Measurements from ENCODE around the gene KIF5A. TPM values are rescaled to one million over a fixed set of nuclear protein-coding genes. Genes with fewer than 3 reads are reported as not detected.

KIF5A gene
- total and polyA plus RNA-seq, 4 donors: 34.8 to 224 (median 144) TPM

GRCh38 chr12:57620936-57621496 lies 71.2 kb downstream of the KIF5A start:
- Histone ChIP-seq H3K9me3 (ENCODE audit: control insufficient read depth, insufficient read depth, low read length) (no peaks in the 10 kb centered on the region), H3K36me3 (ENCODE audit: control insufficient read depth, insufficient read depth, low read length) (peaks cover 20% of the 10 kb centered on the region), H3K4me3 (ENCODE audit: low read depth, low read length) (peak overlapping the region; percentile 50), H3K4me1 (ENCODE audit: control insufficient read depth, insufficient read depth, low read length) (peaks cover 23% of the 10 kb centered on the region), H3K27ac (ENCODE audit: low read depth, low read length) (no peak overlapping the region), H3K27me3 (ENCODE audit: control insufficient read depth, insufficient read depth, low read length) (peaks cover 59% of the 10 kb centered on the region)
- WGBS (ENCODE audit: insufficient coverage): 3% methylated on average over 42 of the region's 42 CpGs
- no peak for DNase-seq (ENCODE audit: low read depth in 4 of 6, low spot score in 6 of 6)

GRCh38 chr12:57621497-57622292 lies 71.9 kb downstream of the KIF5A start:
- Histone ChIP-seq H3K4me1 (ENCODE audit: control insufficient read depth, insufficient read depth, low read length) (peaks cover 23% of the 10 kb centered on the region), H3K27me3 (ENCODE audit: control insufficient read depth, insufficient read depth, low read length) (peaks cover 66% of the 10 kb centered on the region), H3K9me3 (ENCODE audit: control insufficient read depth, insufficient read depth, low read length) (no peaks in the 10 kb centered on the region), H3K27ac (ENCODE audit: low read depth, low read length) (no peak overlapping the region), H3K36me3 (ENCODE audit: control insufficient read depth, insufficient read depth, low read length) (peaks cover 20% of the 10 kb centered on the region), H3K4me3 (ENCODE audit: low read depth, low read length) (peak overlapping the region; percentile 50)
- 2% methylated on average over 49 of the region's 49 CpGs for WGBS (ENCODE audit: insufficient coverage)
- DNase-seq (ENCODE audit: low read depth in 4 of 6, low spot score in 6 of 6): peak in 2 of 6 donors; percentile 75 to 82

- Histone ChIP-seq H3K9me3 (ENCODE audit: control insufficient read depth, insufficient read depth, low read length) (no peaks in the 10 kb centered on the region), H3K4me3 (ENCODE audit: low read depth, low read length) (no peak overlapping the region), H3K36me3 (ENCODE audit: control insufficient read depth, insufficient read depth, low read length) (peaks cover 24% of the 10 kb centered on the region), H3K27ac (ENCODE audit: low read depth, low read length) (no peak overlapping the region), H3K27me3 (ENCODE audit: control insufficient read depth, insufficient read depth, low read length) (peaks cover 74% of the 10 kb centered on the region), H3K4me1 (ENCODE audit: control insufficient read depth, insufficient read depth, low read length) (peaks cover 27% of the 10 kb centered on the region)
- no peak for DNase-seq (ENCODE audit: low read depth in 4 of 6, low spot score in 6 of 6)
- 79% methylated on average over 7 of the region's 9 CpGs for WGBS (ENCODE audit: insufficient coverage)
These were observed 72.7 kb downstream of the KIF5A start for GRCh38 chr12:57622293-57623245.

GRCh38 chr12:57623385-57623784 lies 73.5 kb downstream of the KIF5A start:
- 70% methylated on average over 2 of the region's 2 CpGs for WGBS (ENCODE audit: insufficient coverage)
- no peaks in the 10 kb centered on the region for H3K9me3 ChIP-seq (ENCODE audit: control insufficient read depth, insufficient read depth, low read length)
- peaks cover 28% of the 10 kb centered on the region for H3K36me3 ChIP-seq (ENCODE audit: control insufficient read depth, insufficient read depth, low read length)
- H3K27ac ChIP-seq (ENCODE audit: low read depth, low read length): no peak overlapping the region
- peaks cover 79% of the 10 kb centered on the region for H3K27me3 ChIP-seq (ENCODE audit: control insufficient read depth, insufficient read depth, low read length)
- no peak for DNase-seq (ENCODE audit: low read depth in 4 of 6, low spot score in 6 of 6)
- peaks cover 32% of the 10 kb centered on the region for H3K4me1 ChIP-seq (ENCODE audit: control insufficient read depth, insufficient read depth, low read length)
- no peak overlapping the region for H3K4me3 ChIP-seq (ENCODE audit: low read depth, low read length)

GRCh38 chr12:57623811-57624390 lies 74.1 kb downstream of the KIF5A start:
- DNase-seq (ENCODE audit: low read depth in 4 of 6, low spot score in 6 of 6): no peak
- H3K4me1 ChIP-seq (ENCODE audit: control insufficient read depth, insufficient read depth, low read length): peaks cover 32% of the 10 kb centered on the region
- H3K36me3 ChIP-seq (ENCODE audit: control insufficient read depth, insufficient read depth, low read length): peaks cover 33% of the 10 kb centered on the region
- H3K4me3 ChIP-seq (ENCODE audit: low read depth, low read length): no peak overlapping the region
- H3K9me3 ChIP-seq (ENCODE audit: control insufficient read depth, insufficient read depth, low read length): no peaks in the 10 kb centered on the region
- H3K27me3 ChIP-seq (ENCODE audit: control insufficient read depth, insufficient read depth, low read length): peaks cover 84% of the 10 kb centered on the region
- whole genome bisulfite sequencing (ENCODE audit: insufficient coverage): 62% methylated on average over 3 of the region's 5 CpGs
- no peak overlapping the region for H3K27ac ChIP-seq (ENCODE audit: low read depth, low read length)

- Histone ChIP-seq H3K9me3 (ENCODE audit: control insufficient read depth, insufficient read depth, low read length) (no peaks in the 10 kb centered on the region), H3K4me1 (ENCODE audit: control insufficient read depth, insufficient read depth, low read length) (peaks cover 30% of the 10 kb centered on the region), H3K27me3 (ENCODE audit: control insufficient read depth, insufficient read depth, low read length) (peaks cover 79% of the 10 kb centered on the region), H3K27ac (ENCODE audit: low read depth, low read length) (no peak overlapping the region), H3K4me3 (ENCODE audit: low read depth, low read length) (no peak overlapping the region), H3K36me3 (ENCODE audit: control insufficient read depth, insufficient read depth, low read length) (peaks cover 32% of the 10 kb centered on the region)
- no peak for DNase-seq (ENCODE audit: low read depth in 4 of 6, low spot score in 6 of 6)
- WGBS (ENCODE audit: insufficient coverage): 70% methylated on average over 8 of the region's 8 CpGs
These were observed 74.8 kb downstream of the KIF5A start for GRCh38 chr12:57624441-57625220.

GRCh38 chr12:57625261-57626032 lies 75.6 kb downstream of the KIF5A start:
- H3K27ac ChIP-seq (ENCODE audit: low read depth, low read length): no peak overlapping the region
- DNase-seq (ENCODE audit: low read depth in 4 of 6, low spot score in 6 of 6): no peak
- 69% methylated on average over 11 of the region's 12 CpGs for WGBS (ENCODE audit: insufficient coverage)
- no peak overlapping the region for H3K4me3 ChIP-seq (ENCODE audit: low read depth, low read length)
- peaks cover 76% of the 10 kb centered on the region for H3K27me3 ChIP-seq (ENCODE audit: control insufficient read depth, insufficient read depth, low read length)
- H3K4me1 ChIP-seq (ENCODE audit: control insufficient read depth, insufficient read depth, low read length): peaks cover 31% of the 10 kb centered on the region
- H3K36me3 ChIP-seq (ENCODE audit: control insufficient read depth, insufficient read depth, low read length): peaks cover 37% of the 10 kb centered on the region
- H3K9me3 ChIP-seq (ENCODE audit: control insufficient read depth, insufficient read depth, low read length): no peaks in the 10 kb centered on the region

- Histone ChIP-seq H3K4me3 (ENCODE audit: low read depth, low read length) (no peak overlapping the region), H3K27ac (ENCODE audit: low read depth, low read length) (no peak overlapping the region), H3K27me3 (ENCODE audit: control insufficient read depth, insufficient read depth, low read length) (peaks cover 76% of the 10 kb centered on the region), H3K36me3 (ENCODE audit: control insufficient read depth, insufficient read depth, low read length) (peaks cover 37% of the 10 kb centered on the region), H3K9me3 (ENCODE audit: control insufficient read depth, insufficient read depth, low read length) (no peaks in the 10 kb centered on the region), H3K4me1 (ENCODE audit: control insufficient read depth, insufficient read depth, low read length) (peaks cover 31% of the 10 kb centered on the region)
- WGBS (ENCODE audit: insufficient coverage): 38% methylated on average over 11 of the region's 13 CpGs
- DNase-seq (ENCODE audit: low read depth in 4 of 6, low spot score in 6 of 6): no peak
These were observed 76.5 kb downstream of the KIF5A start for GRCh38 chr12:57626111-57626920.
